ENCODE measurements around the gene CDC34.
"Not testable (repeated sequence)": the region's sequence is repeated elsewhere in the genome, so short reads cannot be mapped to it uniquely, and the experiment has no call there.

The CDC34 gene

DNA sequence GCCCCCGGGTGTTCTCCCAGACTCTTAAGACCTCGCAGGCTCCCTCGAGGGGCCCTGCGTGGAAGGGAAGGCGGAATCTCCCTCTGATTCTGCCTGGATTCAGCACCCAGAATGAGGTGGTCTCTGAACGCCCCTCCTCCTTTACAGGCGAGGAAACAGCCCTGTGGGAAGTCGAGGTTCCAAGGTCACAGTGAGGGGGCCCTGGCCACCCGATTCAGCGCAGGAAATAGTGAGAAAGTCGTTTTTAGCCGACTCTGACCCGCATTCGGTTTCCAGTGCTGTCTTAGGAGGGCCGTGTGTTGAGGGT is 41.9 kb downstream of the CDC34 start:
- DNase-seq (ENCODE audit: low read depth, low spot score) = no peak

DNA sequence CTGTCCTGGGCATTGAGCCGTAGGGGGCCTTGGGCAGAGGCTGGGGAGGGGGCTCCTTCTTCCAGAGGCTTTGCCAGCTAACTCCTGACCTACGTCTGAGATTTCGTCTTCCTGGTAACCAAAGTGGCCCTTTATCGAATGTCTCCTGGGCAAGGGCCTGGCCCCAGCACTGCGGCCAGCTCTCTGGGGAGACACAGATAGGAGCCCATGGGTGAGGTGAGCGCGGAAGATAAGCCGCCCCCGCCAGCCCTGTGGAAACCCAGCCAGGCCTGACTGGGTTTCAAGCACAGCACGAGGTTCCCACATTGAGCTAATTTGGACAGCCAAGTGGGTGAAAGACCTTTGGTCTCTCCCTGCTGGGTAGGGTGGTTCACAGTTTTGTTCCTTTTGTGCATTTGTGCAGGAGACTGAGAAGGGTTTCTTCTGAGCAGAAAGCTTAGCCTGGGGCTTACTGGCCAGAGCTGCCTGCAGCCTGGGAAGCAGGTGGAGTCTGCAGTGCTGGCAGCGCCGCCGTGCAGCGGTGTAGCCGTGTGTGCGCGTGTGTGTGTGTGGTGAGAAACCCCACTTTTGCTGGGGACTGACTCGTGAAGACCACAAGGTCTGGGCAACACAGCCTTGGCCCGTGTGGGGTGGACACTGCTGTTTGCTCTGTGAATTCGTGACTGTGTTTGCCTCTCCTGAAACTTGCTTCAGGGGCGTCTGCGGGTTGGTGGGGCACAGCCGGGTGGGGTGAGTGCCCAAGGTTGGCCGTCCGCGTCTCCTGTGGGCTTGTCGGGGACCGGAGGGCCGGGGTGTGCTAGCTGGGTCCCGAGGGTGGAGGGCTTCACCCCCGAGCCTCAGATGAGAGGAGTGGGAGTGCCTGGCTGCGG is 43.3 kb downstream of the CDC34 start:
- DNase-seq (ENCODE audit: low read depth, low spot score) = no peak

DNA sequence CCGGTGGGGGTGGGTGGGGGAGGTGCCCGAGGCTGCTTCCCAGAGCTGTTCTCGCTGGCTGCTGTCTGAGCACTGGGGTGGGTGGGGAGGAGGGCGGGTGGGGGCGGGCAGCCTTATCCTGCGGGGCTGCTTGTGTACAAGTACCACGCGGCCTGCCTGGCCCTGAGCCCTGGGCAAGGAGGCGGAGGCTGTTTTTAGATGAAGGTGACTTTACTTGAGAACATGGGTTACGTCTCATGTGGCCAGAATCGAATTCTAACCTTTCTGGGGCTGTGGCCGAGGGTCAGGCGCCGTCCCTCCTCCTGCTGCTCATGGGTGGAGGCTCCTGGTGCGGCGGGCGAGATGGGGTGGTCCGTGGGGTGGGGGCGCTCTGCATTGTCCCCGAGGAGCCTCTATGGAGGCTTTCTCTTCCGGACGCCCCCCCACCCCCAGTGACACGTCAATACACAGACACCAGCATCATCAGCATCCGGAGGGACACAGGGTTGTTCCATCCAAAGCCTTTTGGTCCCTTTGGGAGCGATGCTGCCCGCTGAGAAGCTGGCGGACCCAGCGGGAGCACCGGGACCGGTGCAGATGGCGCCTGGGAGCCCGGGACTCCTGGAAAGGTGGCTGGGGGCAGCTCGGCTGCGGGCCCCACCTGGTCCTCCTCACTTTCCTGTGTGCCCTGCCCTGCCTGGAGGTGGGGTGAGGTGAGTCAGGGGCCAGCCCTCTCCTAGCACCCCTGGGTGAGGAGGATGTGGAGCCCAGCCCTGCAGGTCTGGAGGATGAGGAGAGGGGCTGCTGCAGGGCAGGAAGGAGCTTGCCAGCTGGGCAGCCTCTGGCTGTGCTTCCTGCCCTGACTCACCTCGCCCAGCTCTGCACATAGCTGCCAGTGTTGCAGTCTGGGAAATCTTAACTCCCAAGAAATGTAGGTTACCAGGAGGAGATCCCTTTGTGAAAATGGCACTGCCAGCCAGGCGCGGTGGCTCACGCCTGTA is 44.3 kb downstream of the CDC34 start:
- DNase-seq (ENCODE audit: low read depth, low spot score) = no peak

DNA sequence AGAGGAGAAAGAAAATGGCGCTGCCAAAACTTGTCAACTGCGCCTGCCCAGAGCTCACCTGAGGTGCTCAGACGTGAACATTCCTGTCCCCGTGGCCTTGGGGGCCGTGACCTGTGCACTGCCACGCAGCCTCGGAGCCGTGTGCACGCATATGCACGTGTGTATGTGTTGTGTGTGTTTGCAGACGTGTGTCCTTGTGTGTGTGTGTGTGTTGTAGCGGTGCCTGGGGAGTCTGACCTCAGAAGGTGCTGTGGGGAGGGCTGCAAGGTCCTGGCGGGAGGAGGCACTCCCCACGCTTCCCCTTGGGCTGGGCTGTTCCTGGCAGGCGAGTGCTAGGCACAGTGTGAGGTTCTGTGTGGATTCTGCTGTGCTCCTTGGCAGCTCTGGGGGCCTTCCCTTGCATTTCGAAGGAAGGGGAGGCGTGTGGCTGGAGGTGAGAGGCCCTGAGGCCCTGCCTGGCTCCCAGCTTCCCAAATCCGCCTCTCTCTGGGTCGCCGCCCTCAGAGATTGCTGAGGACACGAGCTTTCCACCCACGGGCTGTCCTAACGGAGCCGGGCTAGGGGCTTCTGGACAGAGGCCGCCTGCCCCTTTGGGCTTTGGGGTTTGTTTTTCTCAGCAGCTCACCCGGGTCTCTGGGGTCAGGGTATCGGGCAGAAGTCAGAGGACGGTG is 45.3 kb downstream of the CDC34 start:
- no peak for DNase-seq (ENCODE audit: low read depth, low spot score)

DNA sequence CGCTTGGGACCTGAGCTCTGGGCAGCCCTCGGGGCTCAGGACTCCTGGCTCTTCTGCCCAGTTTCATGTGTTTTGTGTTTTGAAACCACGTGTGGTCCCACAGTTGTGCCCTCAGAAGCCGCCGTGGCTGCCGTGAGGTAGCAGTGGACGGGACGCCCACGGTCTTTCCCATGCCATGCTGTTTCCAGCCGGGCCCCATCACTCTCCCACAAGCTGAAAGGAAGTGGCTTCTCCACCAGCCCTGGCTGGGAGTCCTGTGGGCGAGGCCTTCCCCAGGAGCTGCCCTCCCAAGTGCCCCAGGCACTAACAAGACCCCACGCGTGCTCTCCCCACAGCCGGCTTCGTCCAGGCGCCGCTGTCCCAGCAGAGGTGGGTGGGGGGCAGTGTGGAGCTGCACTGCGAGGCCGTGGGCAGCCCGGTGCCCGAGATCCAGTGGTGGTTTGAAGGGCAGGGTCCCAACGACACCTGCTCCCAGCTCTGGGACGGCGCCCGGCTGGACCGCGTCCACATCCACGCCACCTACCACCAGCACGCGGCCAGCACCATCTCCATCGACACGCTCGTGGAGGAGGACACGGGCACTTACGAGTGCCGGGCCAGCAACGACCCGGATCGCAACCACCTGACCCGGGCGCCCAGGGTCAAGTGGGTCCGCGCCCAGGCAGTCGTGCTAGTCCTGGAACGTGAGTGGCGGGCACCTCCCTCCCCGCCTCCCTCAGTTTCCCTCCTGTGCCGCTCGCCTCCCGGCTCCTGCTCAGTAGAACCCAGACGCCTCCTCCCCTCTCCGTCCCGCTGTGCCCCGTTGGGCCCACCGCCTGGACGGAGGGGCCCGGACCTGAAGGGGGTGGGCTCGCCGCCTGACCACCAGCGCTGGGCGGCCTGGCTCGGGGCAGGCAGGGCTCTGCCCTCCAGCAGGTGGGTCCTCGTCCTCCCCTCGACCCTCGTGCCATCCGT is 46.2 kb downstream of the CDC34 start:
- no peak for DNase-seq (ENCODE audit: low read depth, low spot score)

DNA sequence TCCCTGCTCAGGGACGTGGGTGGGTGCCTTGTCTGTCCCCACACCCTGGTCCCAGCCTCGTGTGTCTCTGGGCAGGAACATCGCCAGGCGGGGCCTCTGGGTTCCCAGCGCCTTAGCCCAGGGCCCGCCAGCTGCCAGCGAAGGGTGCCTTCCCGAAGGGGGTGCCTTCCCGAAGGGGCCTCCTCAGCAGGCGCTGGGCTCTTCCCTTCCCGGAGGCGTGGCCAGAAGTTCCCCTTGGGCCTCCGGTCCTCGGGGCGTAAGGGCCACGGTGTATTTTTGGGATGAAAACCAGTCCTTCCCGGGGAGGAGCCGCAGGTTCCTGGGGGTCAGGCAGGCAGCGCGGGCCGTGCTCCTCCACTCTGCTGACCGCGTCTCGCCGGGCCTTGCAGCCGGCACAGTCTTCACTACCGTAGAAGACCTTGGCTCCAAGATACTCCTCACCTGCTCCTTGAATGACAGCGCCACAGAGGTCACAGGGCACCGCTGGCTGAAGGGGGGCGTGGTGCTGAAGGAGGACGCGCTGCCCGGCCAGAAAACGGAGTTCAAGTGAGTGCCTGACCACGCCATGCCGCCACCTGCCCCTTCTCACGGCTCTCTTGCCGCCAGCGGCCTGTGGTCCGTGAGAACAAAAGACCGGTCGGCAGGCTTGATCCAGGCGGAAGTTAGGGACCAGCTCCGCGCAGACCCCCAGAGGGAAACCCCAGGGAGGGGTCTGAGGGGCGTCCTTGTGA is 47.7 kb downstream of the CDC34 start:
- DNase-seq (ENCODE audit: low read depth, low spot score) = no peak

DNA sequence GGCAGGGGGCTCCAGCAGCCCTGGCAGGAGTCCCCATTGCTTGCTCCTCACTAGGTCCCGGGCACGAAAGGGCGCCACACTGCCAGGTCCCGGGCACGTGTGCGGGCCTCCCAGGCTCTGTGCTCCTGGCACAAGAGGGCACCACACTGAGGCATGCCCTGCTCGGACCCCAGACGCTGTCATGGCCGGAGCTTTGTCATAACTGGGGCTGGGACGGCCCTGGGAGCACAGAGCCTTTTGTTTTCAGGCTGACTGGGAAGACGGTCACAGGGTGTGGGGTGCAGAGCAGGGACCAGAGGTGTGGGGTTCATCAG is 48.2 kb downstream of the CDC34 start:
- no peak for DNase-seq (ENCODE audit: low read depth, low spot score)

DNA sequence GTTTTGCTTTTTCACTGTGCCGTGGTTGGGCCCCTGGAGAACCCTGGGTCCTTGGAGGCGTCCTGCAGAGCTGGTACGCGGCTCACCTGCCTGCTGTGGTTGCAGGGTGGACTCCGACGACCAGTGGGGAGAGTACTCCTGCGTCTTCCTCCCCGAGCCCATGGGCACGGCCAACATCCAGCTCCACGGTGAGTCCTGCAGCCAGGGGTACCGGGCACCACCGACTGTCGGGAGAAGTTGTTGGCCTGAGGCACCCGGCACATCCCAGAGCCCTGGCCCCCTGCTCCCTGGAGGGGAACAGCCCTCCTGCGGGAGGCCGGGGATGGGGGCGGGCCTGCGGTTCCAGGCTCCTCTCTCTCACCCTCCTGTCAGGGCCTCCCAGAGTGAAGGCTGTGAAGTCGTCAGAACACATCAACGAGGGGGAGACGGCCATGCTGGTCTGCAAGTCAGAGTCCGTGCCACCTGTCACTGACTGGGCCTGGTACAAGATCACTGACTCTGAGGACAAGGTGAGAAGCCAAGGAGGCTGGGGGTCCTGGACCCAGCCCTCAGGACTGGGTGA is 48.8 kb downstream of the CDC34 start:
- DNase-seq (ENCODE audit: low read depth, low spot score) = no peak

DNA sequence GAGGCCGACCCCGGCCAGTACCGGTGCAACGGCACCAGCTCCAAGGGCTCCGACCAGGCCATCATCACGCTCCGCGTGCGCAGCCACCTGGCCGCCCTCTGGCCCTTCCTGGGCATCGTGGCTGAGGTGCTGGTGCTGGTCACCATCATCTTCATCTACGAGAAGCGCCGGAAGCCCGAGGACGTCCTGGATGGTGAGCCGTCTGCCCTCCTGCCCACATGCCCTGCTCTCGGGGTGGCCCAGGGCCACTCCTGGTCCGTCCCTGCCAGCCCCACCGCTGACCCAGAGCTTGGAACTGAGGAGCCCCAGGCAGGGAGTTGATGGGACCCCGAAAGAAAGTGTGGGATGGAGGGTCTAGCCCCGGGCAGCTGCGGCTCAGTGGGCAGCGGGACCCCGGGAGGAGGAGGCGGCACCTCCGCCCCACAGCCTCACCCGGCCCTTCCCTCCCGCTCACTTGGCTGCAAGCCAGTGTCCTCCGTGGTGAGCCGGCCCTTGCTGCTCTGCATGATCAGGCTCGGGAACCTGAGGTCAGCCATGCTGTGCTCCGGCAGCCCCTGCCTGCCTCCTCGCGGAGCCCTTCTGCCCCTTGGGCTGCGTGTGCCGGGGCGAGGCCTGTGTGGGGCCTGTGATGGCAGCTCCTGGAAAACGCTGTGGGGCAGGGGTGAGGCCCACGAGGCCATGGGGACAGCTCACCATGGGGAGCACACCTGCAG is 50.0 kb downstream of the CDC34 start:
- no peak for DNase-seq (ENCODE audit: low read depth, low spot score)

DNA sequence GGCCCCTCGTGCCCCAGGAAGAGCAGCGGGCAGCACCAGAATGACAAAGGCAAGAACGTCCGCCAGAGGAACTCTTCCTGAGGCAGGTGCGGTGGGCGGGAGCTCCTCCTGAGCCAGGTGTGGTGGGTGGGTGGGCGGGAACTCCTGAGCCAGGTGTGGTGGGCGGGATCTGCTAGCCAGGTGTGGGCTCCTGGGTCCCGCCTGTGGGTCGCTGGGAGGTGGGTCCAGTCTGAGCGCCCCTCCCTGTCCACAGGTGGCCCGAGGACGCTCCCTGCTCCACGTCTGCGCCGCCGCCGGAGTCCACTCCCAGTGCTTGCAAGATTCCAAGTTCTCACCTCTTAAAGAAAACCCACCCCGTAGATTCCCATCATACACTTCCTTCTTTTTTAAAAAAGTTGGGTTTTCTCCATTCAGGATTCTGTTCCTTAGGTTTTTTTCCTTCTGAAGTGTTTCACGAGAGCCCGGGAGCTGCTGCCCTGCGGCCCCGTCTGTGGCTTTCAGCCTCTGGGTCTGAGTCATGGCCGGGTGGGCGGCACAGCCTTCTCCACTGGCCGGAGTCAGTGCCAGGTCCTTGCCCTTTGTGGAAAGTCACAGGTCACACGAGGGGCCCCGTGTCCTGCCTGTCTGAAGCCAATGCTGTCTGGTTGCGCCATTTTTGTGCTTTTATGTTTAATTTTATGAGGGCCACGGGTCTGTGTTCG is 51.1 kb downstream of the CDC34 start:
- no peak for DNase-seq (ENCODE audit: low read depth, low spot score)

DNA sequence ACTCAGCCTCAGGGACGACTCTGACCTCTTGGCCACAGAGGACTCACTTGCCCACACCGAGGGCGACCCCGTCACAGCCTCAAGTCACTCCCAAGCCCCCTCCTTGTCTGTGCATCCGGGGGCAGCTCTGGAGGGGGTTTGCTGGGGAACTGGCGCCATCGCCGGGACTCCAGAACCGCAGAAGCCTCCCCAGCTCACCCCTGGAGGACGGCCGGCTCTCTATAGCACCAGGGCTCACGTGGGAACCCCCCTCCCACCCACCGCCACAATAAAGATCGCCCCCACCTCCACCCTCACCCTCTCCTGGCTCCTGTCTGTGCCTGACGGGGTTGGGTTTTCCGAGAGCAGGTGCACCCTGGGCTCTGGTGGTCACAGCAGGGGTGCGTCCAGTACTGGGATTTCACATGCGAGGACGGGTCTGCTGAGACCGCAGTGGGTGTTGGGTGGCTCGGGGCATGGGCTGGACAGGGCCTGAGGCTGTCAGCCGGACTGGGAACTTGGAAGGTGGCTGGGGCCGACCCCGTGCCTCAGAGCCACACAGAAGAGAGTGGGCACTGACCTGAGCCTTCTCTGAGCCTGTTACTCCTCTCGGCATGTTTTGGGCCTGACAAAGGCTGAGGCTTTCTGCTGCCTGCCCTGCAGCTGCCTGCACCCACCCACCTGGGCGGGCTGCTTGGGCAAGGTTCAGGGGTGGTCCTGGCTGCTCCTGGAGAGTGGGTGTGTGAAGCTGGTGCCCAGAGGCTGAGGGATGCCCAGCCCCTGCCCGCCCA is 51.8 kb downstream of the CDC34 start:
- DNase-seq (ENCODE audit: low read depth, low spot score) = no peak

DNA sequence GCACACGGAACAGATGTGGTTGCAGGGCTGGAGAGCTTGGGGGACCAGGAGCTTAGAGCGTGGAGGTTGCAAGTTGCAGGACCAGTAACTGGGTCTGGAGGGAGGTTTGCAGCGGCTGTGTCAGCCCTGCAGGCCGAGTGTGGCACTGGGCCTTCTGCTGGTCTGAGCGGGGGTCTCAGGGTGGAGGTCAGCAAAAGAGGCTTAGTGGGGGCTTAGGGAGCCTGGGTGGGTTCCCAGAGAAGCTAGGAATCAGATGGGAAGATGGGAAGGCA is 52.3 kb downstream of the CDC34 start:
- DNase-seq (ENCODE audit: low read depth, low spot score) = no peak

DNA sequence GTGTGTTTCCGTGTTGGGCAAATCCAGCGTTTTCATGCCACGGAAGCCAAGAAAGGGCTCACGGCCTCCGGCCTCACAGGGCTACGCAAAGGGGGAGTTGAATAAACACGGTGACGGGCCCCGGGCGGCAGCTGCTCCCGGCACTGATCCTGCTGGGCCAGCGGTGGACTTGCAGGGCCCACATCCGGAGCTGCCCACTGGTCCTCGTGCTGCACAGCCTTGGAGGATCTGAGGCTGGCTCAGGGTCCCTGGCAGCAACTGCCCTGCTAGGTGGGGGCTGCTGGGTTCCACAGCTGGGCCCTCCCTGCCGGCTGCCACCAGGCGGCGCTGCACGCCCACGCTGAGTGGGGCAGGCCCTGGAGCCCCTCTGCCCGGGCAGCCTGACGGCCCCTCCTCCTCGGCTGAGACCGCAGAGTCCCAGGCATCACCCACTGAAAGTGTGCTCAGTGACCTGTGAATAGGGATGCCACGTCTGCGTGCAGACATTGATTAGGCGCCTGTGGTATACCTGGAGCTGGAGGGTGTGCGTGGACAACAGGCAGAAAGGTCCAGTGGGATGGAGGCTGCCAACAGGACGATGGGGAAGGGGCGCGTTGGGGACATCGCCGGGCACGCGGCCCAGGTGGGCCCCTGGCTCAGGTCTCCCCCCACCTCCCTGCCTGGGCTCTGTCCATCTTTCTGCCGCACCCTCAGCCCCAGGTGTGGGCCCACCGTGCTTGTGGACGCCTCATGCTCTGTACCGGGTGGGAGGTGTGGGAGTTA is 52.9 kb downstream of the CDC34 start:
- DNase-seq (ENCODE audit: low read depth, low spot score) = no peak

DNA sequence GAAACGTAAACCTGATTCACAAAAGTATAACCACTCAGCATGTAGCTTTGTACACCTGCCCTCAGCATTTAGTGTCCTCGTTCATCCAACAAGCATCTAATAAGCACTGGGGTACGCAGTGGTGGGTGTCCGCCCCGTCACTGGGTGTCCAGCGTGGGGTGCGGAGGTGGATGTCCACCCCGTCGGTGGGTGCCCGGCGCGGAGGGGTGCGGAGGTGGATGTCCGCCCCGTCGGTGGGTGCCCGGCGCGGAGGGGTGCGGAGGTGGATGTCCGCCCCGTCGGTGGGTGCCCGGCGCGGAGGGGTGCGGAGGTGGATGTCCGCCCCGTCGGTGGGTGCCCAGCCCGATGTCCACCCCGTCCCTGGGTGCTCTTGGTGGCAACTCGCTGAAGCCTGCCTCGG is 53.6 kb downstream of the CDC34 start:
- not testable (repeated sequence) for DNase-seq (ENCODE audit: low read depth, low spot score)

DNA sequence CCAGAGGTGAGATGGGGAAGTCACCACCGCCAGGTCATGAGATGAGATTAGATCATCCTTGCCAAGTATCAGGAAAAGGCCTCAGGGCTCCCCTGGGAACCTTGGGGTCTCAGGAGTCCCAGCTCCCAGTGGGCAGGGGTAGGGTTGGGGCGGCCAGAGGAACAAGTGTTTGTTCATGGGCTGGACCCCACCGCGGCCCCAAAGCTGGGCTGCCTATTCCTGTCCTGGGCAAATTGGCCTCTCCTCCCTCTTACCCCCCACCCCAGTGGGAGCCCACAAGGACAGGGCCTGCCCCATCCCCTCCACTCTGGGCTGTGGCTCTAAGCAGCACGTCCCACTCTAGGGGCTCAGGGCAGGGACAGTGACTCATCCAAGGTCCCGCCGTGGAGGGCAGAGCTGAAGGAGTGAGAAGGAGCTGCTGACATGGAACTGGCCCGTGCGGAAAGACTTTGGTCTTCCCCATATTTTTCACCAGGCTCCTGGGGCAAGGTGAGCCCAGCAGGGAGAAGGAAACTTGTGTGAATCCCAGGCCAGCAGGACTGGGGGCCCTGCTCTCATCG is 54.1 kb downstream of the CDC34 start:
- no peak for DNase-seq (ENCODE audit: low read depth, low spot score)

DNA sequence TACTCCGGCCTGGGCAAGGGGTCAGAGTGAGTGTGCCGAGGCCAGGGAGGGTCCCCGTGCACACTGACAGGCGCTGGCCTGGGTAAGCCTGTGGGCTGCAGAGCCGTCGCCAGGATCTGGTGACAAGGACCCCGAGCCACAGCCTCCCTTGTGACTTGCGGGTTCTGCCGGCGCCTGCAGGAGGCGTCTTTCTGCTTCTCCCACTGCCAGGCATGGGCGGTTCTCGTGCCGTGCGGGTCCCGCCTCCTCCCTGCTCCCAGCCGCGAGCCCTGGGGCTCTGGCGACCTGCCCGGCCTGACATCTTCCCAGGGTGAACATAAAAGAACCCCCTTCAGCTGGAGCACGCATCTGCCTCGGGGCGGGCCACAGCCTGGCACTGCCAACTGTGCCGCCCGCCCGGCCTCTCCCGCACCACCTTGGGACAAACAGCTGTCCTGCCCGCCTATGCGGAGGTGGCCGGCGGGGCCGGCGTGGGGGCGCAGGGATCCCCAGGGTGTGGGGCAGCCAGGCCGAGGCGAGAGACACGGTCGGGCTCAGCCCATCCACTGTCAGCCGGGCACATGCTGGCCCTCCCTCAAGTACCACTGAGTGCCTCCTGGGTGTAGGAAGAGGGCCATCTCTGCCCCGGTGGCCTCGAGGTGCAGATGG is 56.7 kb downstream of the CDC34 start:
- DNase-seq (ENCODE audit: low read depth, low spot score) = no peak
